Measurements from ENCODE around the gene CAPN14.
A peak's percentile ranks its signal among the peaks of the same experiment; 100 is the strongest.

CAPN14 gene

GRCh38 chr2:31139671-31140070, 77.6 kb downstream of the CAPN14 start:
- DNase-seq (ENCODE audit: low spot score) = no peak

GRCh38 chr2:31138037-31138962, 79.0 kb downstream of the CAPN14 start, which contains the start of gene GALNT14:
Gene GALNT14, minus strand, starts transcription at chr2:31138440. Its CDS starts 354 bp downstream, at chr2:31138086.
- peak; percentile 69 for DNase-seq (ENCODE audit: low spot score)

- no peak for DNase-seq (ENCODE audit: low spot score)
Measured at GRCh38 chr2:31137211-31138036, 79.9 kb downstream of the CAPN14 start.

- DNase-seq (ENCODE audit: low spot score) = no peak
Measured at GRCh38 chr2:31136732-31137131, 80.6 kb downstream of the CAPN14 start.

- DNase-seq (ENCODE audit: low spot score) = no peak
Measured at GRCh38 chr2:31136000-31136399, 81.3 kb downstream of the CAPN14 start.

- no peak for DNase-seq (ENCODE audit: low spot score)
Measured at GRCh38 chr2:31134480-31134879, 82.8 kb downstream of the CAPN14 start.

- DNase-seq (ENCODE audit: low spot score) = no peak
Measured at GRCh38 chr2:31132786-31133185, 84.5 kb downstream of the CAPN14 start.

GRCh38 chr2:31131871-31132270, 85.4 kb downstream of the CAPN14 start:
- DNase-seq (ENCODE audit: low spot score) = no peak

- no peak for DNase-seq (ENCODE audit: low spot score)
Measured at GRCh38 chr2:31129375-31130171, 87.7 kb downstream of the CAPN14 start.

- no peak for DNase-seq (ENCODE audit: low spot score)
Measured at GRCh38 chr2:31127931-31128330, 89.4 kb downstream of the CAPN14 start.

- DNase-seq (ENCODE audit: low spot score) = no peak
Measured at GRCh38 chr2:31125918-31126695, 91.2 kb downstream of the CAPN14 start.

GRCh38 chr2:31124904-31125303, 92.4 kb downstream of the CAPN14 start:
- DNase-seq (ENCODE audit: low spot score) = no peak

Measured in left forelimb (tissue), 1 donor.